AG09309 (cell line): ENCODE data around the gene MICAL3.

Source experiments
- DNase-seq: peaks from one replicate; pipeline ENCODE4 v3.0.0-alpha.2; 2010; ENCODE audit warnings: low read depth
- H3K4me3 ChIP-seq: 2 replicates; pipeline ENCODE4 v1.5.1; 2011; ENCODE audit warnings: mild to moderate bottlenecking, low read depth, low read length, moderate library complexity; ENCODE audit not compliant: control insufficient read depth
- CTCF ChIP-seq: IDR thresholded peaks from 2 replicates; pipeline ENCODE4 v1.5.1; 2011; ENCODE audit warnings: mild to moderate bottlenecking, low read depth, low read length, inconsistent platforms; ENCODE audit not compliant: insufficient read depth, control insufficient read depth; ENCODE audit errors: missing control alignments

Gene MICAL3

GRCh38 chr22:17795661-17796548 lies 228.5 kb downstream of the MICAL3 start:
- H3K4me3 ChIP-seq = no peak overlapping the region
- TF ChIP-seq CTCF = no peak
- no peak for DNase-seq

- TF ChIP-seq CTCF = no peak
- no peak for DNase-seq
- no peak overlapping the region for H3K4me3 ChIP-seq
Measured at GRCh38 chr22:17794726-17795542, 229.4 kb downstream of the MICAL3 start.

GRCh38 chr22:17792854-17793434 lies 231.4 kb downstream of the MICAL3 start:
- no peak for DNase-seq
- TF ChIP-seq CTCF = no peak

GRCh38 chr22:17792299-17792698 lies 232.1 kb downstream of the MICAL3 start:
- no peak for DNase-seq
- TF ChIP-seq CTCF = no peak
- no peak overlapping the region for H3K4me3 ChIP-seq

More at GRCh38 chr22:17792854-17793434, 231.4 kb downstream of the MICAL3 start:
- H3K4me3 ChIP-seq = no peak overlapping the region

- DNase-seq = no peak
- no peak for TF ChIP-seq CTCF
- no peak overlapping the region for H3K4me3 ChIP-seq
Measured at GRCh38 chr22:17791196-17791595, 233.2 kb downstream of the MICAL3 start.

- DNase-seq = no peak
- H3K4me3 ChIP-seq = no peak overlapping the region
- TF ChIP-seq CTCF = no peak
Measured at GRCh38 chr22:17789379-17790200, 234.8 kb downstream of the MICAL3 start.
